SKM-1 (cell line): Measurements from ENCODE around the gene RNU2-1.
"Not testable (repeated sequence)": the region's sequence is repeated elsewhere in the genome, so short reads cannot be mapped to it uniquely, and the experiment has no call there.

Source experiments
- DNase-seq: peaks from one replicate; lab custom pipeline; 2025; ENCODE audit not compliant: unreplicated experiment; lab: John Stamatoyannopoulos, UW

Gene RNU2-1

DNA sequence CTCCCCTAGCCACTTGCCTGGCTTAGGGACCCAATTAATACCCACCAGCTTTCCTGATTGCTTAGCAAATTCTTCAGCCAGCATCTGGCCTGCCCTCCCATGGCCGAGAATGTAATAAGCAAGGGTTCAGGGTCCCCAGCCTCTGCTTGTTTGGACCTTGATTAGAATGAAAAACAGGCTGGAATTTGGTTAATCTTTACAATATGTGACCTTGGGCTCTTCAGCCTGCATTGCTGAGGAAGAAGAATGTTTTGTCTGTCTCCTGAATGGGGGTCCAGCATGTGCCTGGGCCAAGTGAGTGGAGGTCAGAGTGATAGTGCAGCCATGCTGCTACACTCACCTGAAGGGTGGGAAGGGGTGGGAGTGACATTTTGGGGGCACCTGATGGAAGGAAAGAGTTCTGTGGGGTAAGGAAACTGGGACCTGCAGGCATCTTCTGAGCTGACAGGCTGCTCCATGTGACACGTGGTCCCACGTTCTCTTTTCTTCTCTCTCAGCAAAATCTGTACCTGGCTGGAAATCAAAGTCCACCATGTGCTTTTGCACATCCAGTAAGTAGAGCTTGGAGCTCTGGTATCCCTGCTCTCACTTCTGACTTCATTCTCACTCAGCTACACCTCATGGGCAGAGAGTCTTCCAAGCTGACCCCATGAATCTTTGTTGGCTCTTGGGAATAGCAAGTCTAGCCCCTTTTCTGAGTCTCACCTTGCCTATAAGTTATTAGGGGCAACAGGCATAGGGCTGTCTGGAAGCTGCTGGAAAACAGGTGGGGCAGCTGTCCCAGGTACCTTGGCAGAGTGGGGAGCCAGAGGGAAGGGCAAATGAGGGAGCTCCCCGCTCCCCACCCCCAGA lies 16.8 kb downstream of the RNU2-1 start:
- no peak for DNase-seq

DNA sequence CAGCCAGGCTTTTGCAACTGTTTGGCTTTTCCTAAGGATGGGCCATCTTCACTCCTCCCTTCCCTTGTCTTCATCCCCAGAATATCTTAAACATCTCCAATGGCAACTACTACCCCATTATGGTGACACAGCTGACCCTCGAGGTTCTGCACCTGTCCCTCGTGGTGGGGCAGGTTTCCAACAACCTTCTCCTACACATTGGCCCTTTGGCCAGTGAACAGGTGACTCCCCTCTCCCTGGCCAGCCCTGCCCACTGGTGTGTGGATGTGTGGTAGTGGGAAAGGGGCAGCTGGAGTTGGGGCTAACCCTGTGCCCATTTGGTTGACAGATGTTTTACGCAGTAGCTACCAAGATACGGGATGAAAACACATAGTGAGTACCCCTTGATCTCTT lies 17.4 kb downstream of the RNU2-1 start:
- no peak for DNase-seq

DNA sequence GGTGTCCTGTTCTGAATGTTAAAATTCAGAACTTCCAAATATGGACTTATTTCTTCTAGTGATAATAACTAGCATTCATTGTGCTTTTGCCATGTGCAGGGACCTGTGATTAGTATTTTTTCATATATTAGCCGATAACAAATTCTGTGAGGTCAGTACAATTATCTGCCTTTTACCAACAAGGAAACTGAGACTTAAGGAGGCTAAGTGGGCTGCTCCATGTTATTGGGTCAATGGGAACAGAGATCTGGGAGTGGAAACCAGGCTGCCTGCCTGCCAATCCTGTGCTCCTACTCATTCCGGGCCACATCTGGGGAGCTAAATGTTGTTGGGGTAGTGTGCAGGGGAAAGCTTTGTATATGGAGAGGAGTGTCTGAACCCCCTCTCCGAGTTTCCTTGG lies 18.4 kb downstream of the RNU2-1 start:
- DNase-seq = no peak

DNA sequence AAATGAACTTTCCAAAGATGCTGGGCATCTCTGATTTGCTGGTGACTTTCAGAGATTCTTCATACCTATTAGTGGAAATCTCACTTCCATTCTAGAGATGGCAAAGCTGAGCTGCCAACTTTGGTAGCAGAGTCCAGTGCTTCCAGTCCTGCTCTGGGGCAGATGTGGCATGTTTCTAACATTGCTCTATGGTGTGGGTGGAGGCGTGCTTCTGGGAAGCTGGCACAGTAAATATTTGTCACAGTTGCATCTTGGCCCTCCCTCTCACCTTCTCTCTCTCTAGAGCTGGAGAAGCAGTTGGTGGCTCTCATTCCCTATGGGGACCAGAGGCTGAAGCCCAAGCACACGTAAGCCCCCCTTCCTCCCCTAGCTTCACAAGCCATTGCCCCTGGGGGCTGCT lies 20.2 kb downstream of the RNU2-1 start:
- DNase-seq = no peak

DNA sequence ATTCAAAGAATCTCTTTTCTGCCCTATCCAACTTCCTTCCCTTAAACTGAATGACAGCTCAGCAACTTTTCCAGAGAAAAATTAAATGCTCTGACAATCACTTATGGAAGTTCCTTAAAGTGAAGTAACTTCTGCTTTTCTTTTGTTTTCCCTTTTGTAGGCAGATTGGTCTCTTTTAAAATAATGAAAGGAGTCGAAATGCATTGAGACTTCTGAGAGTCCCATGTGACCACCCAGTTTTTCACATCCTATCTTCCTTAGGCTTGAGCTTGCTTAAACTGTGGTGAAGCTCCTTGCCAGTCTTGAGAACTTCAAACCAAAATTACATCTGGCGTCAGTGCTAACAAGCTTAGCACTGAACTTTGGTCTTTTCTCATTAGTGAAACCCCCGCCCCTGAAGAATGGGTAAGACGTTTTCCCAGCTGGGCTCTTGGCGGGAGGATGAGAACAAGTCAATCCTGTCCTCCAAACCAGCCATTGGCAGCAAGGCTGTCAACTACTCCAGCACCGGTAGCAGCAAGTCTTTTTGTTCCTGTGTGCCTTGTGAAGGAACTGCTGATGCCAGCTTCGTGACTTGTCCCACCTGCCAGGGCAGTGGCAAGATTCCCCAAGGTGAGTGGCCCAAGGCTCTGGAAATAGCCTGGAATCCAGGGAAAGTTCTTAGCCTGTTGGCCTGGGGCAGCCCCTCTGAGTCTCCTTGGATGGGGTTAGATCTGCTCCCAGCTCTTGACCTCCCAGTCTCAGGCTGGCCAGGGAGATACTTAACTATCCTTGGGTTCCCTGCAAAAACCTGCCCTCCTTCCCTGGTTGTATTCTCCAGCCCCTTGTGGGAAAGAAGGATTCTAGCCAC lies 20.9 kb downstream of the RNU2-1 start:
- no peak for DNase-seq

DNA sequence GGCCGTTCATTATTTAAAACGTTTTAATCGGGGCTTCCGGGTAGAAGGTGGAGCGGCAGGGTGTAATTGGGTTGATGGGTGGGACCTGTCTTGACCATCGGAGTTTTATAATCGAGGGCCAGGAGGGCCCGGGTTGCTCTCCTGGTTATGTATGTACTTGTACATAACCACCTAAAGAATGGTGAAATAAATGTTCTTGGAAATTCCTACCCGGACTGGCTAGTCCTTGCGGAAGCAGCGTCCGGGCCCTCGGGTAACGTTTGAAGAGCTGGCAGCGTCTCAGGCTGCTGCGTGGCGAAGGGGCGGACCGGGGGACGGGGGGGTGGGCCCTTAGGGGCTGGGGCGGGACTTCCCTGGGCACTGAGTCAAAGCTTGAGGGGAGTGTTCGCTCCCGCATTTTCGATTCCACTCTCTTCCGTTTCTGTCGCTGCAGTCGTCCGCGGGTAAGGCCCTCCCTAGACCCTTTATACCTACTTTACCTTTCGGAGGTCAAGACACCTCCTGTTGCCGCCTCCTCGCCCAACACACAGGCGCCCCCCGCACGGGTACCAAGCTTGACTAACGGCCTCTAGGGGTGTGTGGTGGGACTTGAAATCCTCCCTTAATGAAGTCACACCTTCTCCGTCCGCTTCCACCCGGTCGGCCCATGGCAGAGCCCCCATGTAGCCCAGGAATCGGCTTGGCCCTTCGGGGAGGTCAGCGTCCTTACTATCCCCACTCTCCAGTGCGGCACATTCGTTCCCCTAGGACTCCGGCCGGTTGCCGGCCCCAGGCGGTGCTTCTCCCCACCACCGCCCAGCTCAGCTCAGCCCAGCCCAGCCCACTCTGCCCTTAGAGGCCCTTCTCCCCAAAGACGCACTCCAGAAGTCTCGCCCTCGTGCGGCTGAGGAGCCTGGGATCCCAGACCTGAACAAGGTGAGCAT lies 22.0 kb downstream of the RNU2-1 start, which contains the start of gene TMEM106A:
Gene TMEM106A, plus strand, starts transcription at position 396 of the 923 bp plus-strand sequence. CDS start 1,167 bp downstream, outside the sequence.
- no peak for DNase-seq

DNA sequence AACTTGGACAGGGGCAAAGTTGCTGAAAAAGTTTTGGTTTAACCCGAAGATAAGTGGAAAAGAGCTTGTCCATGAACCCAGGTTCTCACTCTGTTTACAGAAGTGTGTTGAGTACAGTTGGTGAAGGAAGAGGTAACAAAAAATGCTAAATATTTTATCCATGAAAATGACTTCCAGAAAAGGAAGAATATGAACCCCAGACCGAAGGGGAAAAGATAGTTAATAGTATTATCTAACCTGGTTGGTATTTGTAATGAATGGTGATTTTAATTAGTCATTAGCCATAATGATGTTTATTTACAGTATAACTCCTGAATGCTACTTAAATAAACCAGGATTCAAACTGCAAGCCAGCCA lies 22.7 kb downstream of the RNU2-1 start:
- no peak for DNase-seq

DNA sequence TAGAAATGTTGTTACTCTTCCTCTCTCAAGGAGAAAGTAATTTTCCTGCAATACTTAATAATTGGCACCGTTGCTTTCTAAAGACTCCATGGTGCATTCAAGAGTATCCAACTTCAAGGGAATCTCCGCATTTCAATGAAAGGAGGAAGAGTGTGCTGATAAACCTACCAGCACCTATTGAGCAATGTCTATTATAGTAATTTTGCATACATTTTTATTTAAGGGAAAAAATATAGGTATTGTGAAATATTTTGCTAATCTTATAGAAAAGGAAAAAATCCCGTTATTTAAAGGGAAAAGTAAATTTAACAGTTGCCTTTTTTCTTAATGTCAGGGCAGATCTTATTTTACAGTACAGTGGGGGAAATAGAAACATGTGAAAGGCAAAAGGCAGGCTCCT lies 23.2 kb downstream of the RNU2-1 start:
- DNase-seq = no peak

DNA sequence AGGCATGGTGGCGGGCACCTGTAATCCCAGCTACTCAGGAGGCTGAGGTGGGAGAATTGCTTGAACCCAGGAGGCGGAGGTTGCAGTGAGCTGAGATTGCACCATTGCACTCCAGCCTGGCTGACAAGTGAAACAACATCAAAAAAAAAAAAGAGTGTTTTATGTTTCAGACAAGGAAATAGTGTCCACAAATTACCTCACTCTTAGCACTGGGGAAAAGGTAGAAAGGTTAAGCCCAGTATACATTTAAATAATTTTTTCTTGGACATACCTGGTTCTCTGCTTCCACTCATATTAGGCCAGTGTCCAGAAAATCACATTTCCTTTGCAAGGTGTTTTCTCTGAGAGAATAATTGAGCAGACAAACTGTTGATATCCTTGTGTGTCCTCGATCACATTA lies 30.8 kb downstream of the RNU2-1 start:
- not testable (repeated sequence) for DNase-seq

DNA sequence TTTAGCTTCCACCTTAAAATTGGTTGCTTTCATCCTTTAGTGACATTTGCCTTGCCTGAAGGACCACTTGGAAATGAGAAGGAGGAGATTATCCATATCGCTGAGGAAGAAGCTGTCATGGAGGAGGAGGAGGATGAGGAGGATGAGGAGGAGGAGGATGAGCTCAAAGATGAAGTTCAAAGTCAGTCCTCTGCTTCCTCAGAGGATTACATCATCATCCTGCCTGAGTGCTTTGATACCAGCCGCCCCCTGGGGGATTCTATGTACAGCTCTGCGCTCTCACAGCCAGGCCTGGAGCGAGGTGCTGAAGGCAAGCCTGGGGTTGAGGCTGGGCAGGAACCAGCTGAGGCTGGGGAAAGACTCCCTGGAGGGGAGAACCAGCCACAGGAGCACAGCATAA lies 33.6 kb downstream of the RNU2-1 start:
- DNase-seq = no peak

DNA sequence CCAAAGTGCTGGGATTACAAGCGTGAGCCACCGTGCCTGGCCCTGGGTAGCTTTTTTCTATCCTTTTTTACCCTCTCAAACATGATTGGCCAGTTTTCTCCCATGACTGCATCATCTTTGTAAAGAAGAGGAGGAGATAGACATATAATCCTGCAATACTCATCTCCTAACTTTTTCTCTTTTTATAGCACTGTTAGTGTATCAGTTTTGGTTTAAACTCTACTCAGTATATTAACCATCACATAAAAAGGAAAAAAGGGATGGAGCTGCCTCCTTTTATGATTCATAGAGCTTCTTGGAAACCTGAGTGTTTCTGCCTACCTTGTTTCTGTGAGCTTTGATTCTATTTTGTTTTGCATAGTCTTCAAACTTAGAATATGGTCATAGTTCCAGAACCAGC lies 34.1 kb downstream of the RNU2-1 start:
- no peak for DNase-seq

DNA sequence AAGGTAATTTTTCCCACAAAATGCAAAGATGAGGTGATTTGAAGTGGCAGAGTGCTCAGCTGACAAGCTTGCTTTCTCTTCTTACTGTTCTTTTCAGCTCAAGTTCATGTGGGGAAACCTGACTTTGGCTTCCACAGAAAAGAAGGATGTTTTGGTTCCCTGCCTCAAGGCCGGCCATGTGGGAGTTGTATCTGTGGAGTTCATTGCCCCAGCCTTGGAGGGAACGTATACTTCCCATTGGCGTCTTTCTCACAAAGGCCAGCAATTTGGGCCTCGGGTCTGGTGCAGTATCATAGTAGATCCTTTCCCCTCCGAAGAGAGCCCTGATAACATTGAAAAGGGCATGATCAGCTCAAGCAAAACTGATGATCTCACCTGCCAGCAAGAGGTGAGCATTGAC lies 40.5 kb downstream of the RNU2-1 start:
- DNase-seq = no peak

DNA sequence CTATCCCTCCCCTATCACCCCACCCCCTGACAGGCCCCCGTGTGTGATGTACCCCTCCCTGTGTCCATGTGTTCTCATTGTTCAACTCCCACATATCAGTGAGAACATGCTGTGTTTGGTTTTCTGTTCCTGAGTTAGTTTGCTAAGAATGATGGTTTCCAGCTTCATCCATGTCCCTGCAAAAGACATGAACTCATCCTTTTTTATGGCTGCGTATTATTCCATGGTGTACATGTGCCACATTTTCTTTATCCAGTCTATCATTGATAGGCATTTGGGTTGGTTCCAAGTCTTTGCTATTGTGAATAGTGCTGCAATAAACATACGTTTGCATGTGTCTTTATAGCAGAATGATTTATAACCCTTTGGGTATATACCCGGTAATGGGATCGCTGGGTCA lies 47.1 kb downstream of the RNU2-1 start:
- not testable (repeated sequence) for DNase-seq

DNA sequence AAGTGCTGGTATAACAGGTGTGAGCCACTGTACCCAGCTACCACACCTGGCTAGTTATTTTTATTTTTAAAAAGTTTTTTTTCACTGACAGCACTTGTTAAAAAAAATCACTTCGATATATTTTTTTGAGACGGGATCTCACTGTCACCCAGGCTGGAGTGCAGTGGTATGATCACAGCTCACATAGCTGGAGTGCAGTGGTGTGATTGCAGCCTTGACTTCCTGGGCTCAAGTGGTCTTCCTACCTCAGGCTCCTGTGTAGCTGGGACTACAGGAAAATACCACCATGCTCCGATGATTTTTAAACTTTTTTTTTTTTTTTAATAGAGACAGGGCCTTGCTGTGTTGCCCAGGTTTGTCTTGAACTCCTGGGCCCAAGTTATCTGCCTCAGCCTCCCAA lies 49.9 kb downstream of the RNU2-1 start:
- no peak for DNase-seq
